UCSD-AML1 (cell line): ENCODE results near the gene LGALS7B.
"Not testable (repeated sequence)": the region's sequence is repeated elsewhere in the genome, so short reads cannot be mapped to it uniquely, and the experiment has no call there.

ENCODE experiments used
- DNase-seq: peaks from one replicate; lab custom pipeline; 2025; ENCODE audit not compliant: unreplicated experiment; lab: John Stamatoyannopoulos, UW

LGALS7B gene

GRCh38 chr19:38816131-38816750 is 27.2 kb downstream of the LGALS7B start:
- DNase-seq, result no peak

GRCh38 chr19:38817081-38817480 is 28.1 kb downstream of the LGALS7B start:
- no peak for DNase-seq

GRCh38 chr19:38819231-38819920 is 30.4 kb downstream of the LGALS7B start:
- DNase-seq, result no peak

GRCh38 chr19:38821230-38821825 is 32.3 kb downstream of the LGALS7B start:
- DNase-seq, result not testable (repeated sequence)

GRCh38 chr19:38825936-38826335 is 36.9 kb downstream of the LGALS7B start:
- not testable (repeated sequence) for DNase-seq

GRCh38 chr19:38826856-38827551 is 38.0 kb downstream of the LGALS7B start:
- no peak for DNase-seq

GRCh38 chr19:38829203-38829602 is 40.2 kb downstream of the LGALS7B start:
- not testable (repeated sequence) for DNase-seq

GRCh38 chr19:38830039-38830733 is 41.2 kb downstream of the LGALS7B start:
- DNase-seq, result no peak

- no peak for DNase-seq
Measured at GRCh38 chr19:38831142-38831605, 42.2 kb downstream of the LGALS7B start.

GRCh38 chr19:38833092-38833425 is 44.1 kb downstream of the LGALS7B start:
- DNase-seq, result no peak

- DNase-seq, result no peak
Measured at GRCh38 chr19:38834104-38834490, 45.1 kb downstream of the LGALS7B start.

GRCh38 chr19:38834590-38834989 is 45.6 kb downstream of the LGALS7B start:
- no peak for DNase-seq

GRCh38 chr19:38836159-38836982 is 47.4 kb downstream of the LGALS7B start:
- DNase-seq, result no peak

- DNase-seq, result no peak
Measured at GRCh38 chr19:38836983-38837626, 48.1 kb downstream of the LGALS7B start.

- no peak for DNase-seq
Measured at GRCh38 chr19:38837656-38838121, 48.7 kb downstream of the LGALS7B start.

- no peak for DNase-seq
Measured at GRCh38 chr19:38838208-38838985, 49.4 kb downstream of the LGALS7B start.

GRCh38 chr19:38838986-38839761 is 50.2 kb downstream of the LGALS7B start:
- no peak for DNase-seq
